Tibial artery (tissue), 4 donors: Measurements from ENCODE around the gene FARP1.

Source experiments
- DNase-seq, 2 donors: peaks; one replicate each; pipeline ENCODE4 v3.0.0-alpha.2; 2019
- H3K27ac ChIP-seq, 2 donors: fragments of 200-600 bp; sonication (generic) in 1 of 2; 1 replicate in 1 of 2; 2 replicates in 1 of 2; pipeline ENCODE4 v1.5.1; 2018 to 2019; ENCODE audit warnings: mild to moderate bottlenecking in 1 of 2
- H3K27me3 ChIP-seq, 2 donors: fragments of 200-600 bp; sonication (generic) in 1 of 2; one replicate each; pipeline versions ENCODE4 v1.5.1 to v1.6.0; 2016 to 2019
- H3K36me3 ChIP-seq, 3 donors: fragments of 200-600 bp; sonication (generic) in 2 of 3; one replicate each; pipeline ENCODE4 v1.5.1; 2016 to 2019; ENCODE audit warnings: mild to moderate bottlenecking in 2 of 3
- H3K4me1 ChIP-seq, 4 donors: fragments of 200-600 bp; sonication (generic) in 2 of 4; 1 replicate in 3 of 4; 2 replicates in 1 of 4; pipeline ENCODE4 v1.5.1; 2016 to 2019
- H3K4me3 ChIP-seq, 2 donors: fragments of 200-600 bp; sonication (generic) in 1 of 2; 1 replicate in 1 of 2; 2 replicates in 1 of 2; pipeline ENCODE4 v1.5.1; 2018 to 2019; ENCODE audit warnings: mild to moderate bottlenecking in 2 of 2
- H3K9me3 ChIP-seq, 3 donors: fragments of 200-600 bp; sonication (generic) in 1 of 3; one replicate each; pipeline ENCODE4 v1.5.1; 2016 to 2019
- intact Hi-C: fragments of 100-400 bp; cut with DNase I; formaldehyde crosslinking; loops from one replicate; pipeline ENCODE4 v1.15.0; 2023; ENCODE audit warnings: low total_unique reads
- TF ChIP-seq, protein P1 (sequence below), 2 experiments: fragments of 200-600 bp in 1 of 2; fragments of 450-650 bp in 1 of 2; IDR thresholded peaks; one replicate each; pipeline ENCODE4 v1.5.1; 2017 to 2019; ENCODE audit warnings: antibody characterized with exemption in 2 of 2, mild to moderate bottlenecking in 1 of 2, moderate library complexity in 1 of 2

Gene FARP1

DNA sequence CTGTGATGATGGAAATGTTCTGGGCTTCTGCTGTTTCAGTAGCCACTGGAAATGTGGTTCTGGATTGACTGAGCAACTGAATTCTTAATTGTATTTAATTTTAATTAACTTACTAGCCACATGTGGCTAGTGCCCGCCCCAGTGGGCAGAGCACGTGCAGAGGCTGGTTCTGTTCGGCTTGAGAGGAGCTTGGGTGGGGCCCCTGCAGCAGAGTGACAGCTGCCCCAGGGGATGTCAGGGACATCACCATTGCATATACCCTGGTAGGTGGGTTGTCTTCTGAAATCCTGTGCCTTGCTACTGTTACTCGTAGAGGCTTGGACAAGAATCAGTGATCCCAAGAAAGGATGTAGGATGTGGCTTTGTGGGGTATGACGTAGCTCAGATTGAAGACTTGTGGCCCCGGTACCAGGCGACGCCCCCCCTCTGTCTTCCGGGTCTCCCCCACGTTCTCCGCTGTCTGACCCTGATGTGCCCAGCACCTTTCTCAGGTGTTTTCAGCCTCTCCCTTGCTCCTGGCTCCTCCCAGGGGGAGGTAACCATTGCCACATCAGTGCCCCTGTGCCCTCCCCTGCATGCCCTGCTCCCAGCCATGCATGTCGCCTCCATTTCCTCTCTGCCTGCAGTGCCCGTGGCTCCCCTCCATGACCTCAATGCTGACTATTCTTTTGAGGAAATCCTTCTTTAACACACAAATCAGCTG lies 136.7 kb downstream of the FARP1 start:
- H3K4me1 ChIP-seq, result peaks cover 0 to 25% (median 6%) of the 10 kb centered on the region in 4 donors
- TF ChIP-seq, protein P1, sequence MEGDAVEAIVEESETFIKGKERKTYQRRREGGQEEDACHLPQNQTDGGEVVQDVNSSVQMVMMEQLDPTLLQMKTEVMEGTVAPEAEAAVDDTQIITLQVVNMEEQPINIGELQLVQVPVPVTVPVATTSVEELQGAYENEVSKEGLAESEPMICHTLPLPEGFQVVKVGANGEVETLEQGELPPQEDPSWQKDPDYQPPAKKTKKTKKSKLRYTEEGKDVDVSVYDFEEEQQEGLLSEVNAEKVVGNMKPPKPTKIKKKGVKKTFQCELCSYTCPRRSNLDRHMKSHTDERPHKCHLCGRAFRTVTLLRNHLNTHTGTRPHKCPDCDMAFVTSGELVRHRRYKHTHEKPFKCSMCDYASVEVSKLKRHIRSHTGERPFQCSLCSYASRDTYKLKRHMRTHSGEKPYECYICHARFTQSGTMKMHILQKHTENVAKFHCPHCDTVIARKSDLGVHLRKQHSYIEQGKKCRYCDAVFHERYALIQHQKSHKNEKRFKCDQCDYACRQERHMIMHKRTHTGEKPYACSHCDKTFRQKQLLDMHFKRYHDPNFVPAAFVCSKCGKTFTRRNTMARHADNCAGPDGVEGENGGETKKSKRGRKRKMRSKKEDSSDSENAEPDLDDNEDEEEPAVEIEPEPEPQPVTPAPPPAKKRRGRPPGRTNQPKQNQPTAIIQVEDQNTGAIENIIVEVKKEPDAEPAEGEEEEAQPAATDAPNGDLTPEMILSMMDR (IDR thresholded peaks at IDR 0.05), result no peak
- no peak overlapping the region for H3K4me3 ChIP-seq
- H3K36me3 ChIP-seq, result no peaks in the 10 kb centered on the region
- no peak overlapping the region for H3K27ac ChIP-seq
- H3K27me3 ChIP-seq, result no peaks in the 10 kb centered on the region
- DNase-seq, result no peak
- no peaks in the 10 kb centered on the region for H3K9me3 ChIP-seq
- intact Hi-C loops, result no loop called here

DNA sequence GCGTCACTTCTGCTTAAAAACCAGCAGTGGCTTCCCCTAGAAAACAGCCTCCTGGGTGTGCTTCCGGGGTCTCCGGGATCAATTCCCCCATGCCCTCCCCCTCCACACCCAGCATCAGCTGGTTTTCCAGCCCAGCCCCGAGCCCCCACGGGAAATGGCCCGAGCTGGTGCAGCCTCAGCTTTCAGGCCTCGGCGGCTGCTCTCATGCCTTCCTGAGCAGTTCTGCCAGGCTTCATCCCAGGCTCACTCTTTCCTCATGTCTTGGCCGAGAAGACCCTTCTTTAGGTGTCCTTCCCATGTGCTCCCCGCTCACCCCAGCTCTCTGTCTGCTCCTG lies 137.2 kb downstream of the FARP1 start:
- H3K4me1 ChIP-seq, result peaks cover 0 to 22% (median 6%) of the 10 kb centered on the region in 4 donors
- H3K36me3 ChIP-seq, result no peaks in the 10 kb centered on the region
- no peak overlapping the region for H3K27ac ChIP-seq
- DNase-seq, result no peak
- H3K27me3 ChIP-seq, result no peaks in the 10 kb centered on the region
- no peak overlapping the region for H3K4me3 ChIP-seq
- H3K9me3 ChIP-seq, result no peaks in the 10 kb centered on the region
- intact Hi-C loops, result no loop called here
- TF ChIP-seq, protein P1 (IDR thresholded peaks at IDR 0.05), result no peak

DNA sequence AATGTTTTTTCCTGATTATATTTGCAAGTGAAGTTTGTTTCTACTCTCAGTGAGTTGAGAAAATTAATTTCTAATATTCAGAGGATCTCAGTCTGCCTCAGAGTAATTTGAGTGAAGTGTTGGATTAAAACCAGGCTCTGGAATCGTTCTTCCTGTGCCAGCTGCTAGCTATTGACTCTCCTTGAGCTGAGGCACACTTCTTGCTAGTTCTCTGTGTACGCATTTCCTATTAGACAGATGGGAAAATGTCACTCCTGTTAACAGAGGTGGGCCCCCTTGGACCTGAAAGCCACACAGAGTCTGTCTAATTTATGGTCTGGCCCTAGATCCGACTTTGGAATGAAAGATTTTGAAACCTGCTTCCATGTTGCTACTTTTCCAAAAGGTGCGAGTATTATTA lies 141.8 kb downstream of the FARP1 start:
- TF ChIP-seq, protein P1 (IDR thresholded peaks at IDR 0.05), result no peak
- Histone ChIP-seq H3K4me3 (no peak overlapping the region), H3K9me3 (no peaks in the 10 kb centered on the region), H3K4me1 (no peaks in the 10 kb centered on the region), H3K27ac (no peak overlapping the region), H3K36me3 (no peaks in the 10 kb centered on the region), H3K27me3 (no peaks in the 10 kb centered on the region)
- intact Hi-C loops, result no loop called here
- no peak for DNase-seq

DNA sequence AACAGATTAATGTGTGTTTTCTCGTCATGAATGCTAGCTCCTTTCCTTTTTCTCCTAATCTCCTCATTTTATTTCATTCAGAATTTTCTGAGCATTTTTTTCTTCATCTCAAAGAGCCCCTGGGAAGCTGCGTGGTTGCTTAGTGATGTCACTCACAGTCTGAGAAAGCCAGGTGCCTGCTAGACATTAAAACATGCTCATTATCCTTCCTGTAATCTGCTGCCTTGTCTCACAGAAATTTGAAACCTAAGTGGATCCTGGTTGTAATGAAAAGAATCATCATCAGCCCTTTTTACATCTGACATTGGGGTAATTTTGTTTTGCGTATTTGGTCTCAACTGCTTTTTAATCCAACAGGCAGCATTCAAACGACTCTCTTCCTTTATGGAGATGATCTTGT lies 142.4 kb downstream of the FARP1 start:
- Histone ChIP-seq H3K36me3 (no peaks in the 10 kb centered on the region), H3K27ac (no peak overlapping the region), H3K9me3 (no peaks in the 10 kb centered on the region), H3K4me1 (no peaks in the 10 kb centered on the region), H3K4me3 (no peak overlapping the region), H3K27me3 (no peaks in the 10 kb centered on the region)
- TF ChIP-seq, protein P1 (IDR thresholded peaks at IDR 0.05), result no peak
- DNase-seq, result no peak
- intact Hi-C loops, result no loop called here

DNA sequence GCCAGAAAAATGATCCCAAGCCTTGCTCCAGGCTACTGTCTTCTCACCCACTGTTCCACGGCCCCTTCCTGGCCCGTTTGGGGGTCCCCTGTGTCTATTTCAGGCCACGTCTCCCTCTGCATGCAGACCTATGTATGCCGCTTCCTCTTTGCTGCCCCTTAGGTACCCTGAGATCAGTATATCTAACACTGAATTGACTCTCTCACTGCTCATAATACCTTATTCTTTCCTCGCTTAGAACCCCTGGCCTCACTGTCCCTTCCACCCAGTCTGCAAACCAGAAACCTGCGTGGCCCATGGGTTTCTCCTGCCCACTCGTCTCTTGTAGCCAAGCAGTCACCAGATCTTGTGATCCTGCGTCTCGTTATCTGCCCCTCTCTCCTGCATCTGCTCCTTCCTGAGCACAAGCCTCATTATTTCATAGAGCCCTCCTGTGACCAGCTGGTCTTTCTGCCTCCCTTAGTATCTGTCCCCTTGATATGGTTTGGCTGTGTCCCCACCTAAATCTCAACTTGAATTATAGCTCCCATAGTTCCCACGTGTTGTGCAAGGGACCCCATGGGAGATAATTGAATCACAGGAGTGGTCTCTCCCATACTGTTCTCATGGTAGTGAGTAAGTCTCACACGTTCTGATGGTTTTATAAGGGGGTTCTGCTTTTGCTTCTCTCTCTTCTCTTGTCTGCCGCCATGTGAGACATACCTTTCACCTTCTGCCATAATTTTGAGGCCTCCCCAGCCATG lies 143.1 kb downstream of the FARP1 start:
- Histone ChIP-seq H3K27me3 (no peaks in the 10 kb centered on the region), H3K27ac (no peak overlapping the region), H3K36me3 (no peaks in the 10 kb centered on the region), H3K4me3 (no peak overlapping the region), H3K4me1 (no peaks in the 10 kb centered on the region), H3K9me3 (no peaks in the 10 kb centered on the region)
- no peak for DNase-seq
- TF ChIP-seq, protein P1 (IDR thresholded peaks at IDR 0.05), result no peak
- intact Hi-C loops, result no loop called here
